ENCODE measurements around the gene ZBTB1.
A peak's percentile ranks its signal among the peaks of the same experiment; 100 is the strongest.

DNA sequence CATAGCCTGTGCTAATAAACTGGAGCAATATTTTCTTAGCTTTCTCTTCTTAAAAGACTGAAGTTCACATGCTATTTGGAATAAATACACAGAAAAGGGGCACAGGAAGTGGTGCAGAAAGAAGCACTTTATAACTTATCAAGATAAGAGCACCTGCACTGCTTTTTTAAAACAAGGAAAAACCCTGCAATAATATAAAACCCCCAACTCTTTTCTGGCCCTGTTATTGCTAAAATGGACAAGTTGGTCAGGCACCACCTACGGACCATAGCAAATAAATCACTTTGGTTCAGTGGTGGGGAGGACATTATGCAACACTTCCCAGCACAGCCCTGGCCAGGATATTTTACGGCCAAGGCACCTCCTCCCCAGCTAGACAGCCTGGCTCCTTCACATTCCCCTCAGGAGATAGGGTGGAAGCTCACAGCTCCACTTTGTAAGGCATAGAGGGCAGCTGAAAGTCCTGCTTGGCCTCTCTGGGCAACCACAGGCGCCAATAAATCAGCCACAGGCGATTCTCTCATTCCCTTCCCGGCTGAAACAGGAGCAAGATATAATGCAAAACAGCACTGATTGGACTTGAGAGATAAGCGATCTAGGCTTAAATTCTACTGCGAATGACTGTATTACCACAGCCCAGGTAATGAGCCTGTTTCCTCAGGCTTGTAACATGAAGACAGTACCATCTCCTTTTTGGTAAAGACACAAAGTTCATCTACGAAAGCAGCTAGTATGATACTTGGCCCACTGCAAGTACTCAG lies 3.0 kb upstream of the ZBTB1 start:
- TF ChIP-seq, protein P1, sequence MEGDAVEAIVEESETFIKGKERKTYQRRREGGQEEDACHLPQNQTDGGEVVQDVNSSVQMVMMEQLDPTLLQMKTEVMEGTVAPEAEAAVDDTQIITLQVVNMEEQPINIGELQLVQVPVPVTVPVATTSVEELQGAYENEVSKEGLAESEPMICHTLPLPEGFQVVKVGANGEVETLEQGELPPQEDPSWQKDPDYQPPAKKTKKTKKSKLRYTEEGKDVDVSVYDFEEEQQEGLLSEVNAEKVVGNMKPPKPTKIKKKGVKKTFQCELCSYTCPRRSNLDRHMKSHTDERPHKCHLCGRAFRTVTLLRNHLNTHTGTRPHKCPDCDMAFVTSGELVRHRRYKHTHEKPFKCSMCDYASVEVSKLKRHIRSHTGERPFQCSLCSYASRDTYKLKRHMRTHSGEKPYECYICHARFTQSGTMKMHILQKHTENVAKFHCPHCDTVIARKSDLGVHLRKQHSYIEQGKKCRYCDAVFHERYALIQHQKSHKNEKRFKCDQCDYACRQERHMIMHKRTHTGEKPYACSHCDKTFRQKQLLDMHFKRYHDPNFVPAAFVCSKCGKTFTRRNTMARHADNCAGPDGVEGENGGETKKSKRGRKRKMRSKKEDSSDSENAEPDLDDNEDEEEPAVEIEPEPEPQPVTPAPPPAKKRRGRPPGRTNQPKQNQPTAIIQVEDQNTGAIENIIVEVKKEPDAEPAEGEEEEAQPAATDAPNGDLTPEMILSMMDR (IDR thresholded peaks at IDR 0.05): peak in 3 of 4 donors; percentile 11 to 24 (median 15)
- peak; percentile 63 for TF ChIP-seq POLR2A (IDR thresholded peaks at IDR 0.05)
